Esophagus muscularis mucosa (tissue), 4 donors: ENCODE measurements around the gene GDF2. TPM values are rescaled to one million over a fixed set of nuclear protein-coding genes. Genes with fewer than 3 reads are reported as not detected.

Experiments
- DNase-seq: peaks from one replicate; pipeline ENCODE4 v3.0.0-alpha.2; 2017; ENCODE audit errors: extremely low spot score
- H3K27ac ChIP-seq, 4 donors: fragments of 200-600 bp; sonication (generic); replicated peaks in 1 of 4; 1 replicate in 3 of 4; 2 replicates in 1 of 4; pipeline ENCODE4 v1.5.1; 2016 to 2019; ENCODE audit warnings: mild to moderate bottlenecking in 1 of 4
- H3K27me3 ChIP-seq, 4 donors: fragments of 200-600 bp; sonication (generic); one replicate each; pipeline versions ENCODE4 v1.5.1 to v1.6.0; 2016 to 2019
- H3K36me3 ChIP-seq, 4 donors: fragments of 200-600 bp; sonication (generic); one replicate each; pipeline ENCODE4 v1.5.1; 2016 to 2019
- H3K4me1 ChIP-seq, 4 donors: fragments of 200-600 bp; sonication (generic); one replicate each; pipeline ENCODE4 v1.5.1; 2016 to 2019
- H3K4me3 ChIP-seq, 4 donors: fragments of 200-600 bp; sonication (generic); 1 replicate in 2 of 4; 2 replicates in 2 of 4; pipeline ENCODE4 v1.5.1; 2016 to 2019; ENCODE audit warnings: mild to moderate bottlenecking in 4 of 4, moderate library complexity in 1 of 4
- H3K9me3 ChIP-seq, 4 donors: fragments of 200-600 bp; sonication (generic); 1 replicate in 3 of 4; 2 replicates in 1 of 4; pipeline ENCODE4 v1.5.1; 2016 to 2019
- CTCF ChIP-seq, 3 experiments: fragments of 200-600 bp in 2 of 3; fragments of 450-650 bp in 1 of 3; sonication (generic) in 2 of 3; IDR thresholded peaks; one replicate each; pipeline ENCODE4 v1.5.1; 2017 to 2019; ENCODE audit warnings: antibody characterized with exemption in 3 of 3, mild to moderate bottlenecking in 2 of 3, moderate library complexity in 1 of 3
- EP300 ChIP-seq: sonication (generic); formaldehyde crosslinking; IDR thresholded peaks from one replicate; pipeline ENCODE4 v1.6.1; 2017; ENCODE audit warnings: antibody characterized with exemption
- POLR2A ChIP-seq: fragments of 450-650 bp; IDR thresholded peaks from one replicate; pipeline ENCODE4 v1.6.1; 2017; ENCODE audit warnings: antibody characterized with exemption, moderate library complexity, mild to moderate bottlenecking, low read depth
- POLR2AphosphoS5 ChIP-seq, 2 donors: sonication (generic); formaldehyde crosslinking; IDR thresholded peaks; one replicate each; pipeline ENCODE4 v1.6.1; 2017; ENCODE audit warnings: antibody characterized with exemption in 2 of 2
- whole genome bisulfite sequencing: methylation state at CpG from one replicate; pipeline ENCODE4 v1.1.5; 2018; 5-methylcytosine and 5-hydroxymethylcytosine counted together
- intact Hi-C: fragments of 100-400 bp; cut with DNase I; formaldehyde crosslinking; loops from one replicate; pipeline ENCODE4 v1.15.1; 2023
- total RNA-seq, 4 donors: library from RNA; depleted of rRNA; stranded (reverse); fragments of >200 nt; gene quantifications; one replicate each; pipeline versions ENCODE4 v1.1.0 to v1.2.1, GENCODE V29; 2016

Gene GDF2
- total RNA-seq, 4 donors from 2014 or later, result not detected

- 49% methylated on average over 10 of the region's 10 CpGs for WGBS
- TF ChIP-seq POLR2A, result no peak
- no peak for TF ChIP-seq POLR2AphosphoS5 (IDR thresholded peaks at IDR 0.05)
- no peak for TF ChIP-seq EP300
- no peak for TF ChIP-seq CTCF (IDR thresholded peaks at IDR 0.05)
- peaks cover 0 to 6% (median 0%) of the 10 kb centered on the region in 4 donors for H3K27me3 ChIP-seq
- DNase-seq, result no peak
- intact Hi-C loops, result loop anchor here (5.0 kb wide), 1 partner anchor 264 kb away; no protein-coding TSS in a partner anchor
- no peaks in the 10 kb centered on the region for H3K9me3 ChIP-seq
- no peaks in the 10 kb centered on the region for H3K36me3 ChIP-seq
- no peak overlapping the region for H3K27ac ChIP-seq
- H3K4me1 ChIP-seq, result peaks cover 0 to 14% (median 13%) of the 10 kb centered on the region in 4 donors
- no peak overlapping the region for H3K4me3 ChIP-seq
These were observed 10.9 kb upstream of the GDF2 start for GRCh38 chr10:47311193-47311931.

GRCh38 chr10:47311932-47312662, 10.2 kb upstream of the GDF2 start:
- TF ChIP-seq POLR2A, result no peak
- TF ChIP-seq CTCF (IDR thresholded peaks at IDR 0.05), result peak; percentile 64 to 74 (median 65)
- intact Hi-C loops, result loop anchor here (2.0 to 5.0 kb wide), 2 partner anchors 265 to 287 kb away; no protein-coding TSS in a partner anchor
- H3K27ac ChIP-seq, result no peak overlapping the region
- H3K27me3 ChIP-seq, result peaks cover 0 to 6% (median 0%) of the 10 kb centered on the region in 4 donors
- H3K9me3 ChIP-seq, result no peaks in the 10 kb centered on the region
- 25% methylated on average over 13 of the region's 20 CpGs for WGBS
- H3K36me3 ChIP-seq, result no peaks in the 10 kb centered on the region
- H3K4me3 ChIP-seq, result no peak overlapping the region
- H3K4me1 ChIP-seq, result peaks cover 0 to 14% (median 13%) of the 10 kb centered on the region in 4 donors
- DNase-seq, result peak; percentile 93

GRCh38 chr10:47312663-47312995, 9.6 kb upstream of the GDF2 start:
- Histone ChIP-seq H3K36me3 (no peaks in the 10 kb centered on the region), H3K4me3 (no peak overlapping the region), H3K27me3 (peaks cover 0 to 6% (median 0%) of the 10 kb centered on the region in 4 donors), H3K9me3 (no peaks in the 10 kb centered on the region), H3K4me1 (peaks cover 0 to 14% (median 13%) of the 10 kb centered on the region in 4 donors), H3K27ac (no peak overlapping the region)
- TF ChIP-seq CTCF (IDR thresholded peaks at IDR 0.05) (no peak), EP300 (no peak), POLR2A (no peak), POLR2AphosphoS5 (IDR thresholded peaks at IDR 0.05) (no peak)
- WGBS, result 67% methylated on average over 1 of the region's 7 CpGs
- intact Hi-C loops, result loop anchor here (2.0 to 5.0 kb wide), 2 partner anchors 265 to 288 kb away; no protein-coding TSS in a partner anchor
- DNase-seq, result no peak

- Histone ChIP-seq H3K4me3 (no peak overlapping the region), H3K9me3 (no peaks in the 10 kb centered on the region), H3K36me3 (no peaks in the 10 kb centered on the region), H3K4me1 (peaks cover 0 to 14% (median 13%) of the 10 kb centered on the region in 4 donors), H3K27me3 (peaks cover 0 to 6% (median 0%) of the 10 kb centered on the region in 4 donors), H3K27ac (no peak overlapping the region)
- DNase-seq, result no peak
- intact Hi-C loops, result loop anchor here (5.0 kb wide), 1 partner anchor 267 kb away; no protein-coding TSS in a partner anchor
- TF ChIP-seq POLR2AphosphoS5 (IDR thresholded peaks at IDR 0.05) (no peak), POLR2A (no peak), EP300 (no peak)
- WGBS, result 91% methylated on average over 7 of the region's 9 CpGs
These were observed 7.8 kb upstream of the GDF2 start for GRCh38 chr10:47314416-47314970.

- Histone ChIP-seq H3K4me1 (peaks cover 0 to 14% (median 13%) of the 10 kb centered on the region in 4 donors), H3K9me3 (no peaks in the 10 kb centered on the region), H3K27me3 (no peaks in the 10 kb centered on the region), H3K4me3 (no peak overlapping the region), H3K36me3 (no peaks in the 10 kb centered on the region), H3K27ac (no peak overlapping the region)
- DNase-seq, result no peak
- intact Hi-C loops, result no loop called here
- WGBS, result 80% methylated on average over 2 of the region's 2 CpGs
- no peak for TF ChIP-seq POLR2A
- no peak for TF ChIP-seq POLR2AphosphoS5 (IDR thresholded peaks at IDR 0.05)
- no peak for TF ChIP-seq CTCF (IDR thresholded peaks at IDR 0.05)
- no peak for TF ChIP-seq EP300
These were observed 6.8 kb upstream of the GDF2 start for GRCh38 chr10:47315421-47315820.
